Mesenchymal stem cell (in vitro differentiated cells and primary cell): ENCODE results near the gene HOXB4.

Source experiments
- DNase-seq: peaks from one replicate; pipeline ENCODE4 v3.0.0-alpha.2; 2013
- H2AFZ ChIP-seq: one replicate; pipeline ENCODE4 v1.6.1; 2013; ENCODE audit warnings: low read depth, mild to moderate bottlenecking, control low read depth, inconsistent platforms, low read length, moderate library complexity
- H2AK5ac ChIP-seq: 2 replicates; pipeline ENCODE4 v1.6.1; 2013; ENCODE audit warnings: low read length, moderate library complexity, mild to moderate bottlenecking, inconsistent platforms; ENCODE audit not compliant: severe bottlenecking
- H2BK120ac ChIP-seq: one replicate; pipeline ENCODE4 v1.6.1; 2013; ENCODE audit warnings: low read depth, mild to moderate bottlenecking, inconsistent platforms, low read length, moderate library complexity
- H2BK12ac ChIP-seq, 2 experiments: one replicate each; pipeline ENCODE4 v1.6.1; 2013; ENCODE audit warnings: inconsistent platforms in 2 of 2, low read length in 2 of 2, mild to moderate bottlenecking in 2 of 2, moderate library complexity in 2 of 2, control low read depth in 1 of 2
- H2BK15ac ChIP-seq: one replicate; pipeline ENCODE4 v1.6.1; 2013; ENCODE audit warnings: mild to moderate bottlenecking, low read depth, inconsistent platforms; ENCODE audit not compliant: poor library complexity, severe bottlenecking
- H2BK5ac ChIP-seq: 2 replicates; pipeline ENCODE4 v1.6.1; 2013; ENCODE audit warnings: low read depth, mild to moderate bottlenecking, low read length, control low read depth, inconsistent platforms; ENCODE audit not compliant: poor library complexity, severe bottlenecking
- H3K14ac ChIP-seq, 2 experiments: one replicate each; pipeline ENCODE4 v1.6.1; 2013; ENCODE audit warnings: inconsistent platforms in 2 of 2, low read length in 2 of 2, control low read depth in 1 of 2, mild to moderate bottlenecking in 1 of 2, moderate library complexity in 1 of 2
- H3K18ac ChIP-seq, 2 experiments: one replicate each; pipeline ENCODE4 v1.6.1; 2013; ENCODE audit warnings: inconsistent platforms in 2 of 2, low read length in 2 of 2, control low read depth in 1 of 2, low read depth in 1 of 2, mild to moderate bottlenecking in 1 of 2
- H3K23ac ChIP-seq, 2 experiments: one replicate each; pipeline ENCODE4 v1.6.1; 2013; ENCODE audit warnings: inconsistent platforms in 2 of 2, low read length in 2 of 2, mild to moderate bottlenecking in 2 of 2, moderate library complexity in 2 of 2, control low read depth in 1 of 2
- H3K27ac ChIP-seq: 2 replicates; pipeline ENCODE4 v1.5.1; 2013; ENCODE audit warnings: mild to moderate bottlenecking, moderate library complexity, low read length, control low read depth, inconsistent platforms; ENCODE audit not compliant: poor library complexity, severe bottlenecking
- H3K27me3 ChIP-seq, 2 experiments: 2 replicates each; pipeline versions ENCODE4 v1.6.1 to v1.7.0; 2013; ENCODE audit warnings: low read length in 2 of 2, mild to moderate bottlenecking in 2 of 2, moderate library complexity in 2 of 2, control low read depth in 1 of 2, inconsistent platforms in 1 of 2; ENCODE audit not compliant: control insufficient read depth in 1 of 2, insufficient read depth in 1 of 2
- H3K36me3 ChIP-seq, 2 experiments: 2 replicates each; pipeline versions ENCODE4 v1.6.1 to v1.7.0; 2013; ENCODE audit warnings: low read length in 2 of 2, control low read depth in 1 of 2, inconsistent platforms in 1 of 2, low read depth in 1 of 2, mild to moderate bottlenecking in 1 of 2; ENCODE audit not compliant: insufficient read depth in 2 of 2, control insufficient read depth in 1 of 2
- H3K4ac ChIP-seq, 2 experiments: one replicate each; pipeline ENCODE4 v1.6.1; 2013; ENCODE audit warnings: inconsistent platforms in 2 of 2, low read length in 2 of 2, mild to moderate bottlenecking in 2 of 2, moderate library complexity in 2 of 2, control low read depth in 1 of 2, low read depth in 1 of 2
- H3K4me1 ChIP-seq: 2 replicates; pipeline ENCODE4 v1.6.1; 2013; ENCODE audit warnings: low read depth, low read length, control low read depth; ENCODE audit not compliant: control insufficient read depth, insufficient read depth
- H3K4me2 ChIP-seq: 2 replicates; pipeline ENCODE4 v1.6.1; 2013; ENCODE audit warnings: low read length, mild to moderate bottlenecking, inconsistent platforms; ENCODE audit not compliant: poor library complexity, severe bottlenecking
- H3K4me3 ChIP-seq, 2 experiments: 2 replicates each; pipeline versions ENCODE4 v1.5.1 to v1.7.0; 2013; ENCODE audit warnings: low read length in 2 of 2, mild to moderate bottlenecking in 2 of 2, control low read depth in 1 of 2, low read depth in 1 of 2; ENCODE audit not compliant: insufficient read depth in 1 of 2
- H3K79me1 ChIP-seq: replicated peaks from 2 replicates; pipeline ENCODE4 v1.6.1; 2013; ENCODE audit warnings: mild to moderate bottlenecking, control low read depth, low read length, inconsistent platforms; ENCODE audit not compliant: poor library complexity, severe bottlenecking
- H3K9ac ChIP-seq: 2 replicates; pipeline ENCODE4 v1.7.0; 2013; ENCODE audit warnings: mild to moderate bottlenecking, low read length, moderate library complexity
- H3K9me3 ChIP-seq: 2 replicates; pipeline ENCODE4 v1.7.0; 2013; ENCODE audit warnings: mild to moderate bottlenecking, low read length; ENCODE audit not compliant: control insufficient read depth
- H4K8ac ChIP-seq: one replicate; pipeline ENCODE4 v1.6.1; 2013; ENCODE audit warnings: inconsistent platforms, mild to moderate bottlenecking, low read length, moderate library complexity
- H4K91ac ChIP-seq: one replicate; pipeline ENCODE4 v1.6.1; 2013; ENCODE audit warnings: mild to moderate bottlenecking, low read length, inconsistent platforms
- WGBS: methylation state at CpG from one replicate; pipeline ENCODE4 v1.1.7; 2013; ENCODE audit warnings: mixed read lengths; 5-methylcytosine and 5-hydroxymethylcytosine counted together

HOXB4 gene

GRCh38 chr17:48568499-48569239, 9.5 kb downstream of the HOXB4 start:
- Histone ChIP-seq H2AFZ (no peak overlapping the region), H3K4ac (peak overlapping the region in 1 of 2 experiments; percentile 34), H3K14ac (no peak overlapping the region), H3K4me2 (peak overlapping the region; percentile 70), H2AK5ac (no peak overlapping the region), H3K4me3 (peak overlapping the region; percentile 33 to 76), H4K8ac (peak overlapping the region; percentile 27), H3K9me3 (no peaks in the 10 kb centered on the region), H3K9ac (peak overlapping the region; percentile 95), H3K18ac (peak overlapping the region; percentile 40 to 67), H4K91ac (no peak overlapping the region), H2BK120ac (peak overlapping the region; percentile 39), H3K36me3 (peaks cover 12 to 15% of the 10 kb centered on the region in 2 experiments), H3K79me1 (no peaks in the 10 kb centered on the region), H3K4me1 (peaks cover 38% of the 10 kb centered on the region), H3K27me3 (peaks cover 0 to 4% of the 10 kb centered on the region in 2 experiments), H2BK12ac (no peak overlapping the region), H3K27ac (peak overlapping the region; percentile 23), H2BK15ac (no peak overlapping the region), H3K23ac (no peak overlapping the region), H2BK5ac (no peak overlapping the region)
- DNase-seq = peak; percentile 79
- WGBS = 1% methylated on average over 19 of the region's 33 CpGs

- Histone ChIP-seq H2BK15ac (no peak overlapping the region), H4K91ac (no peak overlapping the region), H3K4me1 (peaks cover 41% of the 10 kb centered on the region), H2BK12ac (no peak overlapping the region), H2BK5ac (no peak overlapping the region), H3K27me3 (peaks cover 0 to 2% of the 10 kb centered on the region in 2 experiments), H3K36me3 (peaks cover 14 to 17% of the 10 kb centered on the region in 2 experiments), H3K79me1 (no peaks in the 10 kb centered on the region), H2AFZ (no peak overlapping the region), H3K9ac (peak overlapping the region; percentile 95), H3K9me3 (no peaks in the 10 kb centered on the region), H2AK5ac (no peak overlapping the region), H3K23ac (no peak overlapping the region), H3K4me3 (peak overlapping the region in 1 of 2 experiments; percentile 76), H3K4ac (peak overlapping the region in 1 of 2 experiments; percentile 19), H4K8ac (no peak overlapping the region), H2BK120ac (no peak overlapping the region), H3K18ac (peak overlapping the region; percentile 14 to 68), H3K4me2 (peak overlapping the region; percentile 1), H3K27ac (no peak overlapping the region), H3K14ac (no peak overlapping the region)
- 50% methylated on average over 1 of the region's 2 CpGs for WGBS
- no peak for DNase-seq
Measured at GRCh38 chr17:48567646-48568354, 10.3 kb downstream of the HOXB4 start.

- Histone ChIP-seq H2AFZ (no peak overlapping the region), H3K36me3 (peaks cover 11 to 21% of the 10 kb centered on the region in 2 experiments), H4K91ac (peak overlapping the region; percentile 52), H3K79me1 (no peaks in the 10 kb centered on the region), H3K4me3 (no peak overlapping the region), H3K4me2 (peak overlapping the region; percentile 1), H3K4ac (peak overlapping the region; percentile 0 to 69), H2BK120ac (peak overlapping the region; percentile 21), H4K8ac (peak overlapping the region; percentile 77), H2AK5ac (peak overlapping the region; percentile 71), H3K23ac (peak overlapping the region; percentile 28 to 67), H3K27ac (no peak overlapping the region), H2BK12ac (peak overlapping the region; percentile 57 to 84), H2BK15ac (no peak overlapping the region), H3K9me3 (no peaks in the 10 kb centered on the region), H3K18ac (peak overlapping the region; percentile 45 to 67), H3K9ac (peak overlapping the region; percentile 95), H3K4me1 (peaks cover 38% of the 10 kb centered on the region), H2BK5ac (no peak overlapping the region), H3K27me3 (no peaks in the 10 kb centered on the region), H3K14ac (peak overlapping the region in 1 of 2 experiments; percentile 49)
- DNase-seq = no peak
- 53% methylated on average over 6 of the region's 6 CpGs for WGBS
Measured at GRCh38 chr17:48567209-48567608, 10.9 kb downstream of the HOXB4 start.

- Histone ChIP-seq H3K4me2 (no peak overlapping the region), H3K9me3 (no peaks in the 10 kb centered on the region), H3K27ac (no peak overlapping the region), H2BK5ac (no peak overlapping the region), H3K14ac (no peak overlapping the region), H3K9ac (peak overlapping the region; percentile 3), H3K36me3 (peaks cover 11 to 23% of the 10 kb centered on the region in 2 experiments), H3K23ac (peak overlapping the region in 1 of 2 experiments; percentile 28), H3K4ac (peak overlapping the region; percentile 0 to 69), H3K4me3 (no peak overlapping the region), H3K18ac (peak overlapping the region; percentile 45 to 67), H4K91ac (peak overlapping the region; percentile 52), H2BK120ac (peak overlapping the region; percentile 21), H2BK15ac (peak overlapping the region; percentile 15), H4K8ac (peak overlapping the region; percentile 77), H2AFZ (no peak overlapping the region), H3K27me3 (no peaks in the 10 kb centered on the region), H3K4me1 (peaks cover 42% of the 10 kb centered on the region), H3K79me1 (no peaks in the 10 kb centered on the region), H2BK12ac (peak overlapping the region; percentile 57 to 84), H2AK5ac (no peak overlapping the region)
- no CpG with 5 or more reads among the region's 2 CpGs for WGBS
- no peak for DNase-seq
Measured at GRCh38 chr17:48566717-48567116, 11.4 kb downstream of the HOXB4 start.
